ENCODE measurements around the gene CORIN. TPM values are rescaled to one million over a fixed set of nuclear protein-coding genes. Genes with fewer than 3 reads are reported as not detected.

The CORIN gene
- total and polyA plus RNA-seq, 7 experiments from 2014 or later = 0.07 to 0.19 (median 0.08) TPM; not detected in 4

DNA sequence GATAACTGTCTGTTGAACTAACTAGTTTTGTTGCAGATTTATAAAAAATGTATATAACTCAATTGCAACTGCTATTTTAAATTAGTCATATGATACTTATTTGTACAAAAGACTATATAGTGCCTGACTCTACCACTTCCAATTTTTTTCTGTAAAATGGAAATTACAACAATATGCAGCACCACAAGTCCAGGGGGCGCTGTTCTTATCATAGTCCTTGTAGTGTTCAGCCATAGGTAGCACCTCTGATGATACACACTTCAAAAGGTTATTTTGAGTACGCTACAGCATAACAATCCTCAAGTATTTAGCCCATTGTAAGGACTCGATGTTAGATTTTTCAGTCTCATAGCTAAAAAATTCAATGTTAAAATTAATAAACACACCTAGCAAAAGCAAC, 174.9 kb downstream of the CORIN start:
- Mint-ChIP-seq H3K27me3 (peaks cover 7 to 21% (median 17%) of the 10 kb centered on the region in 5 donors), H3K9me3 (peaks cover 0 to 2% (median 0%) of the 10 kb centered on the region in 11 donors), H3K36me3 (peaks cover 0 to under 1% (median 0%) of the 10 kb centered on the region in 5 donors), H3K4me3 (no peak overlapping the region), H3K4me1 (no peaks in the 10 kb centered on the region), H3K27ac (no peak overlapping the region)
- Histone ChIP-seq H3K27ac (ENCODE audit: low read depth, low read length) (no peak overlapping the region), H3K4me3 (ENCODE audit: low read length) (no peak overlapping the region), H3K9me3 (ENCODE audit: control insufficient read depth in 2 of 3, low read length in 3 of 3) (no peaks in the 10 kb centered on the region), H3K27me3 (ENCODE audit: control insufficient read depth in 2 of 2, insufficient read depth in 2 of 2, low read length in 2 of 2) (no peaks in the 10 kb centered on the region), H3K4me1 (ENCODE audit: control insufficient read depth in 2 of 2, insufficient read depth in 2 of 2, low read length in 2 of 2) (no peaks in the 10 kb centered on the region), H3K36me3 (ENCODE audit: control insufficient read depth in 2 of 3, insufficient read depth in 3 of 3, low read length in 3 of 3) (no peaks in the 10 kb centered on the region)
- POLR2A ChIA-PET = no interaction called here
- ATAC-seq (no peak), DNase-seq (no peak)
- CTCF ChIA-PET = interaction anchor here (0.6 to 0.8 kb wide), 2 partner anchors 263 to 276 kb away, joined by 3 read pairs; no protein-coding TSS in a partner anchor
- intact Hi-C loops (cut with micrococcal nuclease) = no loop called here

DNA sequence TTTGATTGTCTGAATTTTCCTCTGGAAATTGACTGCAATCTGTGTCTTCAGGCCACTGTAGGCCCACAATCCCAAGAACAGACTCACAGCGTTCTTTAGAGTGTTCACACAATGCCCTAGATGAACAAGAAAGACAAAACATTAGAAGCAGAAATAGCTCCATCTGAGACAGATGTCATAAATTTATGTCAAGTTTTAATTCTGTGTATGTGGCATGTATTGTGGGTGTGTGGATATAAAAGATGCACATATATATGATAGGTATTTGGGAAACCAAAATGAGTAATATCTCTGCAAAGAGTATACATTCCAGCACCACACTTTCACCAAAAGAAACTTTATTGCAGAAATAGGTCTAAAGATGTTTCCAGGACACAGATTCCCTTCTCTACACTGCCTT, 176.1 kb downstream of the CORIN start:
- Histone ChIP-seq H3K9me3 (ENCODE audit: control insufficient read depth in 2 of 3, low read length in 3 of 3) (no peaks in the 10 kb centered on the region), H3K27ac (ENCODE audit: low read depth, low read length) (no peak overlapping the region), H3K36me3 (ENCODE audit: control insufficient read depth in 2 of 3, insufficient read depth in 3 of 3, low read length in 3 of 3) (no peaks in the 10 kb centered on the region), H3K4me3 (ENCODE audit: low read length) (no peak overlapping the region), H3K27me3 (ENCODE audit: control insufficient read depth in 2 of 2, insufficient read depth in 2 of 2, low read length in 2 of 2) (no peaks in the 10 kb centered on the region), H3K4me1 (ENCODE audit: control insufficient read depth in 2 of 2, insufficient read depth in 2 of 2, low read length in 2 of 2) (no peaks in the 10 kb centered on the region)
- DNase-seq (no peak), ATAC-seq (no peak)
- Mint-ChIP-seq H3K36me3 (peaks cover 0 to 3% (median 0%) of the 10 kb centered on the region in 5 donors), H3K4me1 (no peaks in the 10 kb centered on the region), H3K27ac (no peak overlapping the region), H3K9me3 (peaks cover 0 to 5% (median 0%) of the 10 kb centered on the region in 11 donors), H3K27me3 (peaks cover 5 to 17% (median 16%) of the 10 kb centered on the region in 5 donors), H3K4me3 (no peak overlapping the region)
- ChIA-PET CTCF (no interaction called here), POLR2A (no interaction called here)
- intact Hi-C loops (cut with micrococcal nuclease) = no loop called here

DNA sequence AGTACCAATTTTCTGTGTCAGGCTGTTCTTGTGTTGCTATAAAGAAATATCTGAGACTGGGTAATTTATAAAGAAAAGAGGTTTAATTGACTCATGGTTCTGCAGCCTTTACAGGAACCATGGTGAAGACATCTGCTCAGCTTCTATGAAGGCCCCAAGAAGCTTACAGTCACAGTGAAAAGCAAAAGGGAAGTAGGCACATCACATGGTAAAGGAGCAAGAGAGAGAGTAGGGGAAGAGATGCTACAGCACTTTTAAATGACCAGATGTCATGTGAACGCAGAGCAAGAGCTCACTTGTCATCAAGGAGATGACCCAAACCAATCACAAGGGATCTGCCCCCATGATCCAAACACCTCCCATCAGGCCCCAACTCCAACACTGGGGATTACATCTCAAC, 178.5 kb downstream of the CORIN start:
- Mint-ChIP-seq H3K4me3 (no peak overlapping the region), H3K4me1 (no peaks in the 10 kb centered on the region), H3K27ac (no peak overlapping the region), H3K36me3 (peaks cover 0 to 3% (median 0%) of the 10 kb centered on the region in 5 donors), H3K9me3 (peaks cover 0 to 5% (median 0%) of the 10 kb centered on the region in 11 donors), H3K27me3 (peaks cover 4 to 8% (median 6%) of the 10 kb centered on the region in 5 donors)
- intact Hi-C loops (cut with micrococcal nuclease) = no loop called here
- DNase-seq (no peak), ATAC-seq (no peak)
- H3K27me3 ChIP-seq (ENCODE audit: control insufficient read depth in 2 of 2, insufficient read depth in 2 of 2, low read length in 2 of 2) = no peaks in the 10 kb centered on the region
- no peak overlapping the region for H3K27ac ChIP-seq (ENCODE audit: low read depth, low read length)
- POLR2A ChIA-PET = no interaction called here
- no peaks in the 10 kb centered on the region for H3K9me3 ChIP-seq (ENCODE audit: control insufficient read depth in 2 of 3, low read length in 3 of 3)
- no peaks in the 10 kb centered on the region for H3K4me1 ChIP-seq (ENCODE audit: control insufficient read depth in 2 of 2, insufficient read depth in 2 of 2, low read length in 2 of 2)
- no peaks in the 10 kb centered on the region for H3K36me3 ChIP-seq (ENCODE audit: control insufficient read depth in 2 of 3, insufficient read depth in 3 of 3, low read length in 3 of 3)
- CTCF ChIA-PET = no interaction called here
- no peak overlapping the region for H3K4me3 ChIP-seq (ENCODE audit: low read length)

DNA sequence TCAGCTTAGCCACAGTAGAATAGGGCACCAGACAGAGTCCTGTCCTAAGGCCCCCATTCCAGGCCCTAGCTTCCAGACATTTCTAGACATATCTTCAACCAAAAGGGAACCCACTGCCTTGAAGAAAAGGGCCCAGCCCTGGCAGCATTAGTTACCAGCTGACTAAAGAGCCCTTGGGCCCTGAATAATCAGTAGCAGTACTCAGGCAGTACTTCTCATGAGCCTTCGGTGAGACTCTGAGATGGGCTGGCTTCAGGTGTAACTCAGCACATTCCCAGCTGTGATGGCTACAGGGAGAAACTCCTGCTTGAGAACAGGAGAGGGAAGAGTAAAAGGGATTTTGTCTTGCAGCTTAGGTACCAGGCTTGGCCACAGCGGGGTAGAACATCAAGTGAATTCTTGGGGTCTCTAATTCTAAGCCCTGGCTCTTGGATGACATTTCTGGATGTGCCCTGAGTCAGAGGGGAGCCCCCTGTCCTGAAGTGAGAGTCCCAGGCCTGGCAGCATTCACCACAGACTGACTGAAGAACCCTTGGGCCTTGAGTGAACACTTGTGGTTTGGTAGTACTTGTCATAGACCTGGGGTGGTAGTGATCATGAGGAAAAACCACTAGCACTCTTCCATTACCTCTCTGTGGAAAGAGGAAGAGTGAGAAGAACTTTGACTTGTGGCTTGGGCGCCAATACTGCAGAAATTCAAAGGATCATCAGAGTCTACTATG, 182.7 kb downstream of the CORIN start:
- H3K9me3 ChIP-seq (ENCODE audit: control insufficient read depth in 2 of 3, low read length in 3 of 3) = no peaks in the 10 kb centered on the region
- POLR2A ChIA-PET = no interaction called here
- no peaks in the 10 kb centered on the region for H3K36me3 ChIP-seq (ENCODE audit: control insufficient read depth in 2 of 3, insufficient read depth in 3 of 3, low read length in 3 of 3)
- Mint-ChIP-seq H3K9me3 (peaks cover 0 to 5% (median 0%) of the 10 kb centered on the region in 11 donors), H3K27ac (no peak overlapping the region), H3K36me3 (peaks cover 0 to 3% (median 0%) of the 10 kb centered on the region in 5 donors), H3K4me1 (no peaks in the 10 kb centered on the region), H3K4me3 (no peak overlapping the region), H3K27me3 (peaks cover 5 to 13% (median 6%) of the 10 kb centered on the region in 5 donors)
- ATAC-seq = no peak
- H3K4me3 ChIP-seq (ENCODE audit: low read length) = no peak overlapping the region
- H3K27me3 ChIP-seq (ENCODE audit: control insufficient read depth in 2 of 2, insufficient read depth in 2 of 2, low read length in 2 of 2) = peaks cover 0 to 4% of the 10 kb centered on the region in 2 donors
- CTCF ChIA-PET = no interaction called here
- no peaks in the 10 kb centered on the region for H3K4me1 ChIP-seq (ENCODE audit: control insufficient read depth in 2 of 2, insufficient read depth in 2 of 2, low read length in 2 of 2)
- DNase-seq = no peak
- intact Hi-C loops (cut with micrococcal nuclease) = no loop called here
- no peak overlapping the region for H3K27ac ChIP-seq (ENCODE audit: low read depth, low read length)

DNA sequence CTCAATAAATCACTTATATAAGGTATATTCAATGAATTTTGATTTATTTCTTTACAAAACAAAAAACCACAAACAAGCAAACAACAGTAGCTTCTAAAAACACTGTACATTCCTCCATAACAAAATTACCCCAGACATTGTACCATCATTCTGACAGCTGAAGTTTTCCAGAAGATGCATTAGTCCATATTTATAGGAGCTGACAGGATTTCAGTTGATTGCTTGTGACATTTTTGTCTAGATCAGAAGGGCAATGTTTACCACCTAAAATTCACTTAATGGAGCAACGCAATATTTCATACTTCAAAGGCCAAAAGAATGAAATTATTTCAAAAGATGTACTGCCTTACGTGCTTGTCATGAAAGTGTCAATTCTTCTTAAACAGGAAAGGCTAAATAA, 185.8 kb downstream of the CORIN start:
- no peak overlapping the region for H3K4me3 ChIP-seq (ENCODE audit: low read length)
- H3K4me1 ChIP-seq (ENCODE audit: control insufficient read depth in 2 of 2, insufficient read depth in 2 of 2, low read length in 2 of 2) = no peaks in the 10 kb centered on the region
- ChIA-PET POLR2A (no interaction called here), CTCF (no interaction called here)
- Mint-ChIP-seq H3K9me3 (no peaks in the 10 kb centered on the region), H3K36me3 (no peaks in the 10 kb centered on the region), H3K27ac (no peak overlapping the region), H3K4me3 (no peak overlapping the region), H3K27me3 (peaks cover 4 to 20% (median 8%) of the 10 kb centered on the region in 5 donors), H3K4me1 (no peaks in the 10 kb centered on the region)
- no peaks in the 10 kb centered on the region for H3K9me3 ChIP-seq (ENCODE audit: control insufficient read depth in 2 of 3, low read length in 3 of 3)
- intact Hi-C loops (cut with micrococcal nuclease) = no loop called here
- ATAC-seq (no peak), DNase-seq (no peak)
- H3K27ac ChIP-seq (ENCODE audit: low read depth, low read length) = no peak overlapping the region
- peaks cover 0 to 4% of the 10 kb centered on the region in 2 donors for H3K27me3 ChIP-seq (ENCODE audit: control insufficient read depth in 2 of 2, insufficient read depth in 2 of 2, low read length in 2 of 2)
- H3K36me3 ChIP-seq (ENCODE audit: control insufficient read depth in 2 of 3, insufficient read depth in 3 of 3, low read length in 3 of 3) = no peaks in the 10 kb centered on the region

DNA sequence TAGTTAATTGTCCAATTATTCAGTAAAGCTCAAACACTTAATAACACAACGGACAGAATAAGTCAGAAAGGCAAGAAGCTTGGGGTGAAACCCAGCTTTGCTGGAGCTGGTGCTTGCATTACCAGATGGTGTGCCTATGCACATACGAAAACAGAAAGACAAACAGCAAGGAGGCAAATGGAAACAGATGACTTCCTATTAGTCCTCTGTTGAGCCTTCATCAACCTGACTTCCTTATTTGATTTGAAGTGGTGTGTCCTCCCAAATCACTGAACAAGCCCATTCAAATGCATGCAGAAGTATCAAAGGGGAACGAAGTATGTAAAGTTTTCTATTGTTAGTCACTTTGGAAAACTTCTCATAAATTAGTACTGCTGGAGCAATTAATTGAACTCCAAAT, 186.6 kb downstream of the CORIN start:
- intact Hi-C loops (cut with micrococcal nuclease) = no loop called here
- no peaks in the 10 kb centered on the region for H3K4me1 Mint-ChIP-seq
- H3K36me3 ChIP-seq (ENCODE audit: control insufficient read depth in 2 of 3, insufficient read depth in 3 of 3, low read length in 3 of 3) = no peaks in the 10 kb centered on the region
- H3K27me3 ChIP-seq (ENCODE audit: control insufficient read depth in 2 of 2, insufficient read depth in 2 of 2, low read length in 2 of 2) = peaks cover 0 to 4% of the 10 kb centered on the region in 2 donors
- H3K27ac Mint-ChIP-seq = no peak overlapping the region
- ATAC-seq = peak; percentile 31
- H3K4me3 Mint-ChIP-seq = no peak overlapping the region
- H3K4me1 ChIP-seq (ENCODE audit: control insufficient read depth in 2 of 2, insufficient read depth in 2 of 2, low read length in 2 of 2) = no peaks in the 10 kb centered on the region
- H3K27ac ChIP-seq (ENCODE audit: low read depth, low read length) = no peak overlapping the region
- H3K9me3 Mint-ChIP-seq = no peaks in the 10 kb centered on the region
- no peak for DNase-seq
- POLR2A ChIA-PET = no interaction called here
- H3K27me3 Mint-ChIP-seq = peaks cover 4 to 20% (median 8%) of the 10 kb centered on the region in 5 donors
- no peaks in the 10 kb centered on the region for H3K9me3 ChIP-seq (ENCODE audit: control insufficient read depth in 2 of 3, low read length in 3 of 3)
- H3K4me3 ChIP-seq (ENCODE audit: low read length) = no peak overlapping the region
- CTCF ChIA-PET = no interaction called here
- no peaks in the 10 kb centered on the region for H3K36me3 Mint-ChIP-seq

DNA sequence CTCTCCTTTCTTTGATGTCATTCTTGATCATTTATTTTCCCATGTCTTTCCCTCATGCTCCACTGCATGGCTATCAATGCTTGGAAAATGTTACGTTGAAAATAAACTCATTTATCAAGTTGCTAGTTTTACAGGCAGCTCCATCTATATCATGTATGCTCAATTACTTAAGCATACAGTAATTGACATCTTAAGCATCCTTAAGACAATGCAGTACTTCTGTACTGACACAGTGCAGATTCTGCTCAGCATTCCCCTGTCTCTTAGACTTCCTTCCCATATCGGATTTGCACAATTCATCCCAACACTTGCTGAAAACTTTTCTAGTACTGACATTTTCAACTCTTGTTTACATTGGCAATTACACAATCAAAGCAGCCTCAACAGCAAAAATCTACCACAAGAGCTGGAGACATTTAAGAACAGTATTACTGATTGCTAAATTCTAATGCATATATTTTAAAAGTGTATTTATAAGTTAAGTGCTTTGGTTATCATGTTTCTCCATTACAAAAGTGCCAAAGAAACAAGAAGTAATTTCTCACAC, 187.2 kb downstream of the CORIN start:
- POLR2A ChIA-PET = no interaction called here
- Mint-ChIP-seq H3K4me1 (no peaks in the 10 kb centered on the region), H3K4me3 (no peak overlapping the region), H3K36me3 (no peaks in the 10 kb centered on the region), H3K27ac (no peak overlapping the region), H3K27me3 (peaks cover 4 to 20% (median 8%) of the 10 kb centered on the region in 5 donors), H3K9me3 (no peaks in the 10 kb centered on the region)
- peaks cover 0 to 4% of the 10 kb centered on the region in 2 donors for H3K27me3 ChIP-seq (ENCODE audit: control insufficient read depth in 2 of 2, insufficient read depth in 2 of 2, low read length in 2 of 2)
- H3K4me3 ChIP-seq (ENCODE audit: low read length) = no peak overlapping the region
- H3K27ac ChIP-seq (ENCODE audit: low read depth, low read length) = no peak overlapping the region
- H3K9me3 ChIP-seq (ENCODE audit: control insufficient read depth in 2 of 3, low read length in 3 of 3) = no peaks in the 10 kb centered on the region
- intact Hi-C loops (cut with micrococcal nuclease) = no loop called here
- no peaks in the 10 kb centered on the region for H3K36me3 ChIP-seq (ENCODE audit: control insufficient read depth in 2 of 3, insufficient read depth in 3 of 3, low read length in 3 of 3)
- no peaks in the 10 kb centered on the region for H3K4me1 ChIP-seq (ENCODE audit: control insufficient read depth in 2 of 2, insufficient read depth in 2 of 2, low read length in 2 of 2)
- no peak for DNase-seq
- CTCF ChIA-PET = interaction anchor here (1.1 kb wide), 1 partner anchor 13 kb away, joined by 5 read pairs; no protein-coding TSS in a partner anchor
- no peak for ATAC-seq

Data from naive thymus-derived CD4-positive, alpha-beta T cell (primary cell).